PC-9 (cell line): ENCODE measurements around the gene ST8SIA2.

Experiments
- CTCF ChIP-seq: fragments of 200-600 bp; sonication (generic); conservative IDR thresholded peaks from 2 replicates; pipeline ENCODE4 v1.6.1; 2017; ENCODE audit warnings: mixed run types, antibody characterized with exemption, mild to moderate bottlenecking, moderate library complexity
- EZH2 ChIP-seq: fragments of 200-600 bp; sonication (generic); IDR thresholded peaks from 2 replicates; pipeline ENCODE4 v1.8.0; 2017; ENCODE audit warnings: antibody characterized with exemption, low read depth

- no peak for TF ChIP-seq CTCF
- no peak for TF ChIP-seq EZH2
Measured at GRCh38 chr15:92411256-92411655, 17.6 kb downstream of the ST8SIA2 start.
